SU-DHL-6 (cell line): ENCODE results near the gene CTDSP1.

Experiments
- EZH2phosphoT487 ChIP-seq: fragments of 200-600 bp; sonication (generic), shearing (Covaris generic); conservative IDR thresholded peaks from 2 replicates; pipeline ENCODE4 v1.6.1; 2018; ENCODE audit warnings: mild to moderate bottlenecking, antibody characterized with exemption, low read length, moderate library complexity, mixed read lengths
- TF ChIP-seq, protein P1 (sequence below): fragments of 200-600 bp; sonication (generic); IDR thresholded peaks from one replicate; pipeline ENCODE4 v1.5.1; 2017; ENCODE audit warnings: antibody characterized with exemption, mild to moderate bottlenecking, low read length, moderate library complexity; ENCODE audit not compliant: insufficient read depth, poor library complexity, severe bottlenecking

DNA sequence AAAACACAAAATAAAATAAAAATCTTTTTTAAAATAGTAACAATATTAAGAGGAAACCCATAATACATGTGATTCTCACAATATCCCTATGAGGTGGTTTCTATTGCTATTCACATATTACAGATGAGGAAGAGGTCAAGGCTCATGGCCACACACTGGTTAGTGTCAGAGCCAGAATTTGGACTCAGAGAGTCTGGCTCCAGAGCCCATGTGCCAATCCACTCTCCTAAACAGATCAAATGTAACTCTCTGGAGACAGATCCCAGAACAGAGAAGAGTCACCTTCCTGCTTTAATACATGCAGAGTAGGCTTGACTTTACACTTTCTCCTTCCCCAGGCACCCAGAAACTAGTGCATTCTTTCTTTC is 27.7 kb upstream of the CTDSP1 start:
- TF ChIP-seq, protein P1, sequence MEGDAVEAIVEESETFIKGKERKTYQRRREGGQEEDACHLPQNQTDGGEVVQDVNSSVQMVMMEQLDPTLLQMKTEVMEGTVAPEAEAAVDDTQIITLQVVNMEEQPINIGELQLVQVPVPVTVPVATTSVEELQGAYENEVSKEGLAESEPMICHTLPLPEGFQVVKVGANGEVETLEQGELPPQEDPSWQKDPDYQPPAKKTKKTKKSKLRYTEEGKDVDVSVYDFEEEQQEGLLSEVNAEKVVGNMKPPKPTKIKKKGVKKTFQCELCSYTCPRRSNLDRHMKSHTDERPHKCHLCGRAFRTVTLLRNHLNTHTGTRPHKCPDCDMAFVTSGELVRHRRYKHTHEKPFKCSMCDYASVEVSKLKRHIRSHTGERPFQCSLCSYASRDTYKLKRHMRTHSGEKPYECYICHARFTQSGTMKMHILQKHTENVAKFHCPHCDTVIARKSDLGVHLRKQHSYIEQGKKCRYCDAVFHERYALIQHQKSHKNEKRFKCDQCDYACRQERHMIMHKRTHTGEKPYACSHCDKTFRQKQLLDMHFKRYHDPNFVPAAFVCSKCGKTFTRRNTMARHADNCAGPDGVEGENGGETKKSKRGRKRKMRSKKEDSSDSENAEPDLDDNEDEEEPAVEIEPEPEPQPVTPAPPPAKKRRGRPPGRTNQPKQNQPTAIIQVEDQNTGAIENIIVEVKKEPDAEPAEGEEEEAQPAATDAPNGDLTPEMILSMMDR, result no peak
- TF ChIP-seq EZH2phosphoT487, result no peak
